IMR-90 (cell line): ENCODE measurements around the gene AP3M1. TPM values are rescaled to one million over a fixed set of nuclear protein-coding genes. Genes with fewer than 3 reads are reported as not detected.
A peak's percentile ranks its signal among the peaks of the same experiment; 100 is the strongest.

Source experiments
- ATAC-seq: fragments of 200-7000 bp; cut with Tn5 transposase; 2 replicates; pipeline ENCODE4 v1.9.1; 2020; ENCODE audit warnings: low read depth, mild to moderate bottlenecking, moderate library complexity
- BruUV-seq: library from RNA; stranded (reverse); fragments of 400-500 nt; replicated peaks from 2 replicates; lab custom pipeline; 2021; lab: Mats Ljungman, UMichigan
- CTCF ChIA-PET: fragments of 300-600 bp; formaldehyde crosslinking; extraction: SDS; loops from one replicate; lab custom pipeline; 2021; ENCODE audit warnings: antibody characterized with exemption; lab: Yijun Ruan, JAX
- POLR2A ChIA-PET: fragments of 300-600 bp; sonication (Branson Sonifier 250); formaldehyde crosslinking; loops from one replicate; lab custom pipeline; 2022; ENCODE audit warnings: antibody characterized with exemption; ENCODE audit not compliant: unreplicated experiment; lab: Charles Lee
- DNase-seq: peaks from one replicate; pipeline ENCODE4 v3.0.0; 2013
- H2AFZ ChIP-seq: replicated peaks from 2 replicates; pipeline ENCODE3; 2013; ENCODE audit warnings: low read length, mild to moderate bottlenecking; ENCODE audit not compliant: poor library complexity
- H2AK5ac ChIP-seq: 2 replicates; pipeline ENCODE4 v1.6.1; 2013; ENCODE audit warnings: low read depth, low read length, inconsistent platforms
- H2AK9ac ChIP-seq: replicated peaks from 2 replicates; pipeline ENCODE3; 2013; ENCODE audit warnings: mild to moderate bottlenecking, low read depth, low read length, moderate library complexity; ENCODE audit not compliant: poor library complexity
- H2BK120ac ChIP-seq: 2 replicates; pipeline ENCODE4 v1.6.1; 2013; ENCODE audit warnings: low read depth, low read length, inconsistent platforms
- H2BK15ac ChIP-seq: 3 replicates; pipeline ENCODE4 v1.6.1; 2013; ENCODE audit warnings: low read depth, low read length, inconsistent platforms
- H2BK20ac ChIP-seq: 2 replicates; pipeline ENCODE4 v1.6.1; 2013; ENCODE audit warnings: low read depth, mild to moderate bottlenecking, inconsistent platforms, low read length, moderate library complexity
- H2BK5ac ChIP-seq: 2 replicates; pipeline ENCODE4 v1.6.1; 2013; ENCODE audit warnings: mild to moderate bottlenecking, low read depth, low read length, inconsistent platforms; ENCODE audit not compliant: poor library complexity, severe bottlenecking
- H3K14ac ChIP-seq: replicated peaks from 2 replicates; pipeline ENCODE4 v1.6.1; 2013; ENCODE audit warnings: low read depth, low read length, inconsistent platforms
- H3K18ac ChIP-seq: 2 replicates; pipeline ENCODE4 v1.6.1; 2013; ENCODE audit warnings: low read depth, low read length, control low read depth
- H3K23ac ChIP-seq: 2 replicates; pipeline ENCODE4 v1.6.1; 2013; ENCODE audit warnings: low read depth, low read length, inconsistent platforms
- H3K27ac ChIP-seq: 2 replicates; pipeline ENCODE4 v1.5.1; 2013; ENCODE audit warnings: mild to moderate bottlenecking, control low read depth, low read length; ENCODE audit not compliant: insufficient read depth
- H3K27me3 ChIP-seq: 2 replicates; pipeline ENCODE4 v1.6.1; 2013; ENCODE audit warnings: low read length; ENCODE audit not compliant: control insufficient read depth, insufficient read depth
- H3K36me3 ChIP-seq: 2 replicates; pipeline ENCODE4 v1.6.1; 2013; ENCODE audit warnings: low read length, mixed read lengths; ENCODE audit not compliant: control insufficient read depth, insufficient read depth
- H3K4ac ChIP-seq: 2 replicates; pipeline ENCODE4 v1.6.1; 2013; ENCODE audit warnings: low read depth, low read length, inconsistent platforms
- H3K4me1 ChIP-seq: 2 replicates; pipeline ENCODE4 v1.6.1; 2013; ENCODE audit warnings: low read length, mixed read lengths; ENCODE audit not compliant: control insufficient read depth, insufficient read depth
- H3K4me2 ChIP-seq: 2 replicates; pipeline ENCODE4 v1.6.1; 2013; ENCODE audit warnings: low read depth, mild to moderate bottlenecking, control low read depth, low read length, moderate library complexity
- H3K4me3 ChIP-seq: 2 replicates; pipeline ENCODE4 v1.5.1; 2013; ENCODE audit warnings: low read depth, mild to moderate bottlenecking, control low read depth, low read length, moderate library complexity; ENCODE audit not compliant: insufficient read depth
- H3K56ac ChIP-seq: 2 replicates; pipeline ENCODE4 v1.6.1; 2013; ENCODE audit warnings: low read length, inconsistent platforms; ENCODE audit not compliant: insufficient read depth; ENCODE audit errors: extremely low read depth
- H3K79me1 ChIP-seq, 2 experiments: 2 replicates each; pipeline ENCODE4 v1.6.1; 2013; ENCODE audit warnings: low read length in 2 of 2, inconsistent platforms in 1 of 2, low read depth in 1 of 2
- H3K9ac ChIP-seq: 2 replicates; pipeline ENCODE4 v1.6.1; 2013; ENCODE audit warnings: low read depth, low read length, control low read depth
- H3K9me1 ChIP-seq: 2 replicates; pipeline ENCODE4 v1.6.1; 2013; ENCODE audit warnings: low read length, inconsistent platforms; ENCODE audit not compliant: insufficient read depth
- H3K9me3 ChIP-seq: 2 replicates; pipeline ENCODE4 v1.6.1; 2013; ENCODE audit warnings: low read length; ENCODE audit not compliant: control insufficient read depth, insufficient read depth
- H4K20me1 ChIP-seq: 2 replicates; pipeline ENCODE4 v1.6.1; 2013; ENCODE audit warnings: low read length, inconsistent platforms; ENCODE audit not compliant: insufficient read depth
- H4K5ac ChIP-seq: 2 replicates; pipeline ENCODE4 v1.6.1; 2013; ENCODE audit warnings: mild to moderate bottlenecking, low read depth, low read length, control low read depth
- H4K8ac ChIP-seq, 2 experiments: 2 replicates each; pipeline ENCODE4 v1.6.1; 2013; ENCODE audit warnings: low read depth in 2 of 2, low read length in 2 of 2, control low read depth in 1 of 2, inconsistent platforms in 1 of 2
- H4K91ac ChIP-seq: 2 replicates; pipeline ENCODE4 v1.6.1; 2013; ENCODE audit warnings: low read depth, low read length, inconsistent platforms; ENCODE audit not compliant: insufficient read depth
- BHLHE40 ChIP-seq: fragments of 150-350 bp; IDR thresholded peaks from 2 replicates; pipeline ENCODE4 v1.6.1; 2016; ENCODE audit warnings: mild to moderate bottlenecking, low read depth, low read length
- CEBPB ChIP-seq: IDR thresholded peaks from 2 replicates; pipeline ENCODE4 v1.6.1; 2012; ENCODE audit warnings: low read depth, low read length, improper control_type of control experiment
- CHD1 ChIP-seq: IDR thresholded peaks from 2 replicates; pipeline ENCODE4 v1.6.1; 2012; ENCODE audit warnings: low read depth, low read length, improper control_type of control experiment
- FOS ChIP-seq: fragments of 150-350 bp; IDR thresholded peaks from 2 replicates; pipeline ENCODE4 v1.6.1; 2016; ENCODE audit warnings: low read depth, low read length
- MAFK ChIP-seq: IDR thresholded peaks from 2 replicates; pipeline ENCODE4 v1.6.1; 2012; ENCODE audit warnings: low read depth, low read length, improper control_type of control experiment
- MAZ ChIP-seq: IDR thresholded peaks from 2 replicates; pipeline ENCODE4 v1.6.1; 2012; ENCODE audit warnings: low read depth, mild to moderate bottlenecking, low read length, improper control_type of control experiment, moderate library complexity, borderline replicate concordance
- MXI1 ChIP-seq: IDR thresholded peaks from 2 replicates; pipeline ENCODE4 v1.6.1; 2012; ENCODE audit warnings: low read depth, mild to moderate bottlenecking, low read length, moderate library complexity, borderline replicate concordance
- NFE2L2 ChIP-seq: fragments of 150-350 bp; IDR thresholded peaks from 2 replicates; pipeline ENCODE4 v1.6.1; 2016; ENCODE audit warnings: low read depth, mild to moderate bottlenecking, low read length
- POLR2A ChIP-seq: IDR thresholded peaks from 2 replicates; pipeline ENCODE4 v1.6.1; 2012; ENCODE audit warnings: mild to moderate bottlenecking, low read depth, low read length
- RAD21 ChIP-seq: IDR thresholded peaks from 2 replicates; pipeline ENCODE4 v1.6.1; 2012; ENCODE audit warnings: low read length, improper control_type of control experiment
- RCOR1 ChIP-seq: IDR thresholded peaks from 2 replicates; pipeline ENCODE4 v1.6.1; 2012; ENCODE audit warnings: mild to moderate bottlenecking, low read length, improper control_type of control experiment; ENCODE audit not compliant: insufficient replicate concordance
- RFX5 ChIP-seq: IDR thresholded peaks from 2 replicates; pipeline ENCODE4 v1.8.0; 2012; ENCODE audit warnings: low read depth, mild to moderate bottlenecking, low read length, moderate library complexity
- SMC3 ChIP-seq: fragments of 150-350 bp; IDR thresholded peaks from 2 replicates; pipeline ENCODE4 v1.6.1; 2016; ENCODE audit warnings: low read depth, mild to moderate bottlenecking, antibody characterized with exemption, low read length, moderate library complexity
- WGBS, 2 experiments: methylation state at CpG; one replicate each; pipeline versions ENCODE4 v1.1.5 to v1.1.7; 2013; ENCODE audit warnings: missing lambda C conversion rate in 2 of 2; ENCODE audit not compliant: insufficient read length in 1 of 2; ENCODE audit errors: extremely low coverage in 2 of 2; 5-methylcytosine and 5-hydroxymethylcytosine counted together
- dilution Hi-C: fragments of 300-500 bp; cut with HindIII; formaldehyde crosslinking; loops from one replicate; pipeline ENCODE4 v1.14.3; 2018; ENCODE audit warnings: low sequenced_read_pairs; ENCODE audit not compliant: unreplicated experiment
- in situ Hi-C: fragments of 300-500 bp; cut with MboI; formaldehyde crosslinking; loops from 3 replicates; pipeline ENCODE4 v1.14.3; 2019; ENCODE audit warnings: low sequenced_read_pairs, inconsistent platforms, mixed read lengths
- intact Hi-C: fragments of 100-400 bp; cut with micrococcal nuclease; formaldehyde crosslinking; loops from 2 replicates; pipeline ENCODE4 v1.10.0; 2022
- polyA plus RNA-seq, 3 experiments: library from polyadenylated mRNA; depleted of rRNA; stranded (reverse); fragments of >200 nt; gene quantifications; 2 replicates each; pipeline ENCODE4 v1.2.3, GENCODE V29; 2012; ENCODE audit warnings: low replicate concordance in 1 of 3
- total RNA-seq: library from RNA; depleted of rRNA; stranded (reverse); fragments of >200 nt; gene quantifications from 2 replicates; pipeline ENCODE4 v1.2.3, GENCODE V29; 2012
- TF ChIP-seq, protein P1 (sequence below): fragments of 150-350 bp; IDR thresholded peaks from 2 replicates; pipeline ENCODE4 v1.6.1; 2016; ENCODE audit warnings: low read depth, mild to moderate bottlenecking, low read length, moderate library complexity, borderline replicate concordance
- TF ChIP-seq, protein P2 (sequence below): fragments of 150-350 bp; IDR thresholded peaks from 2 replicates; pipeline ENCODE4 v1.6.1; 2017; ENCODE audit warnings: mild to moderate bottlenecking, antibody characterized with exemption, low read length, low read depth
- TF ChIP-seq, protein P3 (sequence below): conservative IDR thresholded peaks from 2 replicates; pipeline ENCODE4 v1.5.1; 2012; ENCODE audit warnings: mild to moderate bottlenecking, low read depth, low read length, improper control_type of control experiment

The AP3M1 gene
- total and polyA plus RNA-seq, 2 of the 4 experiments (the other 2 are of a cell fraction) = 26.6 to 46.4 TPM

DNA sequence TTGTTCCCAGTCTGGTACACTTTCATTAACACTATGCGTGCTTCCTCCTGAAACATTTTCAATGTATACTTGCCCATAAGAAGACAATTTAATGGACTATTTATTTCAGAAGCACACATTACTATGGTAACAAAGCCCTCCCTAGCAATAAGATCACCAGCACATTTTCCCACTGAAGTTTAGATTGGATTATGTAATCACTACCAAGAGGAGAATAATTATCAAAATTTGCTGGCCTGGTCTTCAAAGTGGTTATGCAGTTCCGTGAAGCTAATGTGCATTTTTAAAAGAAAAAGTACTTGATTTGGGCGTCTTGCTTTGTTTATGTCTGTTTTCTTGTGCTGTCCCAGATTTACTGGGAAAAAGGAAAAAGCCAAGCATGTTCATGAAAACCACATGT, 61.9 kb downstream of the AP3M1 start:
- Histone ChIP-seq H3K27me3 (no peaks in the 10 kb centered on the region), H2AK9ac (no peak overlapping the region), H3K4me3 (no peak overlapping the region), H3K23ac (no peak overlapping the region), H3K18ac (no peak overlapping the region), H4K91ac (no peak overlapping the region), H2BK20ac (no peak overlapping the region), H4K20me1 (peaks cover 33% of the 10 kb centered on the region), H3K27ac (no peak overlapping the region), H4K8ac (no peak overlapping the region), H3K4ac (no peak overlapping the region), H3K79me1 (peaks cover 36 to 66% of the 10 kb centered on the region in 2 experiments), H3K4me1 (peaks cover 9% of the 10 kb centered on the region), H2BK5ac (no peak overlapping the region), H3K14ac (peak overlapping the region; percentile 33; the same call in 1 of the 2 replicates), H3K9me1 (peaks cover 5% of the 10 kb centered on the region; the same call in 1 of the 2 replicates), H3K9ac (no peak overlapping the region), H4K5ac (no peak overlapping the region), H3K36me3 (peaks cover 50% of the 10 kb centered on the region), H2BK120ac (no peak overlapping the region), H3K4me2 (no peak overlapping the region), H3K56ac (no peak overlapping the region), H2AK5ac (no peak overlapping the region), H2AFZ (no peak overlapping the region), H3K9me3 (no peaks in the 10 kb centered on the region), H2BK15ac (no peak overlapping the region)
- WGBS, 2 experiments = 20% methylated on average over 1 of the region's 3 CpGs; no CpG with 5 or more reads in 1 of the 2 experiments
- no peak for ATAC-seq
- dilution Hi-C loops = no loop called here
- intact Hi-C loops = no loop called here
- no peak for DNase-seq
- ChIA-PET CTCF (no interaction called here), POLR2A (no interaction called here)
- in situ Hi-C loops = no loop called here
- TF ChIP-seq MAZ (no peak), MAFK (no peak), RFX5 (no peak), SMC3 (no peak), CEBPB (no peak), CHD1 (no peak), BHLHE40 (no peak), POLR2A (no peak), NFE2L2 (no peak), MXI1 (no peak), FOS (no peak), RCOR1 (no peak), RAD21 (no peak)
- TF ChIP-seq, protein P1, sequence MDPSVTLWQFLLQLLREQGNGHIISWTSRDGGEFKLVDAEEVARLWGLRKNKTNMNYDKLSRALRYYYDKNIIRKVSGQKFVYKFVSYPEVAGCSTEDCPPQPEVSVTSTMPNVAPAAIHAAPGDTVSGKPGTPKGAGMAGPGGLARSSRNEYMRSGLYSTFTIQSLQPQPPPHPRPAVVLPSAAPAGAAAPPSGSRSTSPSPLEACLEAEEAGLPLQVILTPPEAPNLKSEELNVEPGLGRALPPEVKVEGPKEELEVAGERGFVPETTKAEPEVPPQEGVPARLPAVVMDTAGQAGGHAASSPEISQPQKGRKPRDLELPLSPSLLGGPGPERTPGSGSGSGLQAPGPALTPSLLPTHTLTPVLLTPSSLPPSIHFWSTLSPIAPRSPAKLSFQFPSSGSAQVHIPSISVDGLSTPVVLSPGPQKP = no peak
- TF ChIP-seq, protein P2, sequence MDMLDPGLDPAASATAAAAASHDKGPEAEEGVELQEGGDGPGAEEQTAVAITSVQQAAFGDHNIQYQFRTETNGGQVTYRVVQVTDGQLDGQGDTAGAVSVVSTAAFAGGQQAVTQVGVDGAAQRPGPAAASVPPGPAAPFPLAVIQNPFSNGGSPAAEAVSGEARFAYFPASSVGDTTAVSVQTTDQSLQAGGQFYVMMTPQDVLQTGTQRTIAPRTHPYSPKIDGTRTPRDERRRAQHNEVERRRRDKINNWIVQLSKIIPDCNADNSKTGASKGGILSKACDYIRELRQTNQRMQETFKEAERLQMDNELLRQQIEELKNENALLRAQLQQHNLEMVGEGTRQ = no peak
- TF ChIP-seq, protein P3, sequence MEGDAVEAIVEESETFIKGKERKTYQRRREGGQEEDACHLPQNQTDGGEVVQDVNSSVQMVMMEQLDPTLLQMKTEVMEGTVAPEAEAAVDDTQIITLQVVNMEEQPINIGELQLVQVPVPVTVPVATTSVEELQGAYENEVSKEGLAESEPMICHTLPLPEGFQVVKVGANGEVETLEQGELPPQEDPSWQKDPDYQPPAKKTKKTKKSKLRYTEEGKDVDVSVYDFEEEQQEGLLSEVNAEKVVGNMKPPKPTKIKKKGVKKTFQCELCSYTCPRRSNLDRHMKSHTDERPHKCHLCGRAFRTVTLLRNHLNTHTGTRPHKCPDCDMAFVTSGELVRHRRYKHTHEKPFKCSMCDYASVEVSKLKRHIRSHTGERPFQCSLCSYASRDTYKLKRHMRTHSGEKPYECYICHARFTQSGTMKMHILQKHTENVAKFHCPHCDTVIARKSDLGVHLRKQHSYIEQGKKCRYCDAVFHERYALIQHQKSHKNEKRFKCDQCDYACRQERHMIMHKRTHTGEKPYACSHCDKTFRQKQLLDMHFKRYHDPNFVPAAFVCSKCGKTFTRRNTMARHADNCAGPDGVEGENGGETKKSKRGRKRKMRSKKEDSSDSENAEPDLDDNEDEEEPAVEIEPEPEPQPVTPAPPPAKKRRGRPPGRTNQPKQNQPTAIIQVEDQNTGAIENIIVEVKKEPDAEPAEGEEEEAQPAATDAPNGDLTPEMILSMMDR = no peak
- BruUV-seq = no TSS peak
